OCI-LY7 (cell line): Measurements from ENCODE around the gene FGD5.

ENCODE experiments used
- CTCF ChIP-seq: fragments of 200-600 bp; sonication (generic); conservative IDR thresholded peaks from 2 replicates; pipeline ENCODE4 v1.5.1; 2014; ENCODE audit warnings: mild to moderate bottlenecking, antibody characterized with exemption, low read length, moderate library complexity, mixed read lengths
- EZH2phosphoT487 ChIP-seq: fragments of 200-600 bp; sonication (generic); IDR thresholded peaks from 2 replicates; pipeline ENCODE4 v1.6.1; 2018; ENCODE audit warnings: low read depth, borderline replicate concordance, mild to moderate bottlenecking, mixed run types, antibody characterized with exemption, low read length, moderate library complexity, mixed read lengths

GRCh38 chr3:14819671-14820070 is 909 bp downstream of the FGD5 start:
- no peak for TF ChIP-seq CTCF
- no peak for TF ChIP-seq EZH2phosphoT487
